PFSK-1 (cell line): ENCODE measurements around the gene SMTN.

Source experiments
- FOXP2 ChIP-seq: optimal IDR thresholded peaks from 2 replicates; pipeline ENCODE3; 2011; ENCODE audit warnings: borderline replicate concordance, control low read depth, inconsistent platforms; ENCODE audit not compliant: insufficient read depth; ENCODE audit errors: extremely low read length, extremely low read depth
- POLR2AphosphoS5 ChIP-seq: IDR thresholded peaks from 2 replicates; pipeline ENCODE4 v1.6.1; 2012; ENCODE audit warnings: low read depth, mild to moderate bottlenecking, control low read depth, low read length, moderate library complexity
- REST ChIP-seq, 2 experiments: IDR thresholded peaks; 2 replicates each; pipeline versions ENCODE4 v1.6.1 to v1.8.0; 2011 to 2012; ENCODE audit warnings: low read depth in 2 of 2, low read length in 2 of 2, control low read depth in 1 of 2, inconsistent platforms in 1 of 2, mild to moderate bottlenecking in 1 of 2, moderate library complexity in 1 of 2; ENCODE audit not compliant: insufficient read depth in 1 of 2
- SIN3A ChIP-seq: IDR thresholded peaks from 2 replicates; pipeline ENCODE4 v1.6.1; 2012; ENCODE audit warnings: mild to moderate bottlenecking, low read length, moderate library complexity, borderline replicate concordance; ENCODE audit not compliant: insufficient read depth
- TAF1 ChIP-seq: IDR thresholded peaks from 2 replicates; pipeline ENCODE4 v1.6.1; 2012; ENCODE audit warnings: low read length, control low read depth, borderline replicate concordance; ENCODE audit not compliant: insufficient read depth

Gene SMTN

GRCh38 chr22:31080164-31080847 is 812 bp upstream of the SMTN start:
- TF ChIP-seq TAF1: no peak
- no peak for TF ChIP-seq REST (IDR thresholded peaks at IDR 0.05; ENCODE audit: insufficient read depth in 1 of 2, low read depth in 2 of 2, low read length in 2 of 2)
- TF ChIP-seq POLR2AphosphoS5: no peak
- no peak for TF ChIP-seq FOXP2
- TF ChIP-seq SIN3A: no peak

- TF ChIP-seq TAF1 (no peak), POLR2AphosphoS5 (no peak), REST (IDR thresholded peaks at IDR 0.05; ENCODE audit: insufficient read depth in 1 of 2, low read depth in 2 of 2, low read length in 2 of 2) (no peak)
Measured at GRCh38 chr22:31081963-31082605, 966 bp downstream of the SMTN start.

GRCh38 chr22:31082606-31083376 is 1.7 kb downstream of the SMTN start:
- TF ChIP-seq POLR2AphosphoS5: no peak
- TF ChIP-seq FOXP2: no peak
- TF ChIP-seq SIN3A: no peak
- no peak for TF ChIP-seq TAF1
- TF ChIP-seq REST (IDR thresholded peaks at IDR 0.05; ENCODE audit: insufficient read depth in 1 of 2, low read depth in 2 of 2, low read length in 2 of 2): no peak

- no peak for TF ChIP-seq POLR2AphosphoS5
- TF ChIP-seq REST (IDR thresholded peaks at IDR 0.05; ENCODE audit: insufficient read depth in 1 of 2, low read depth in 2 of 2, low read length in 2 of 2): no peak
- TF ChIP-seq SIN3A: no peak
- TF ChIP-seq TAF1: no peak
- TF ChIP-seq FOXP2: no peak
Measured at GRCh38 chr22:31083377-31083768, 2.3 kb downstream of the SMTN start.
